Activated CD4-positive, alpha-beta T cell treated with anti-CD3 and anti-CD28 coated beads for 48 hours (primary cell): ENCODE results near the gene PARP11.

ENCODE experiments used
- DNase-seq: peaks from one replicate; pipeline ENCODE4 v3.0.0-alpha.2; 2020

PARP11 gene

GRCh38 chr12:3872800-3873636 lies at the start of gene PARP11:
TSS of gene PARP11 (minus strand) at chr12:3873399. CDS start at chr12:3873229, 170 bp downstream.
- peak; percentile 99 for DNase-seq

- no peak for DNase-seq
Measured at GRCh38 chr12:3922033-3922432, 48.8 kb upstream of the PARP11 start.

- no peak for DNase-seq
Measured at GRCh38 chr12:3921526-3921925, 48.3 kb upstream of the PARP11 start.

- no peak for DNase-seq
Measured at GRCh38 chr12:3921151-3921471, 47.9 kb upstream of the PARP11 start.

GRCh38 chr12:3920351-3921150 lies 47.4 kb upstream of the PARP11 start:
- DNase-seq, result no peak

- DNase-seq, result peak; percentile 34
Measured at GRCh38 chr12:3913278-3913677, 40.1 kb upstream of the PARP11 start.

- DNase-seq, result no peak
Measured at GRCh38 chr12:3912863-3913262, 39.7 kb upstream of the PARP11 start.

- DNase-seq, result no peak
Measured at GRCh38 chr12:3911409-3911808, 38.2 kb upstream of the PARP11 start.

- peak; percentile 13 for DNase-seq
Measured at GRCh38 chr12:3905664-3906063, 32.5 kb upstream of the PARP11 start.

GRCh38 chr12:3904999-3905398 lies 31.8 kb upstream of the PARP11 start:
- no peak for DNase-seq

- DNase-seq, result no peak
Measured at GRCh38 chr12:3902921-3903320, 29.7 kb upstream of the PARP11 start.

GRCh38 chr12:3901116-3901515 lies 27.9 kb upstream of the PARP11 start:
- DNase-seq, result no peak

- no peak for DNase-seq
Measured at GRCh38 chr12:3898756-3899155, 25.6 kb upstream of the PARP11 start.

- DNase-seq, result no peak
Measured at GRCh38 chr12:3897371-3897971, 24.3 kb upstream of the PARP11 start.

GRCh38 chr12:3896801-3897351 lies 23.7 kb upstream of the PARP11 start:
- no peak for DNase-seq

- no peak for DNase-seq
Measured at GRCh38 chr12:3896356-3896755, 23.2 kb upstream of the PARP11 start.

- no peak for DNase-seq
Measured at GRCh38 chr12:3892631-3893030, 19.4 kb upstream of the PARP11 start.

- no peak for DNase-seq
Measured at GRCh38 chr12:3891201-3891600, 18.0 kb upstream of the PARP11 start.

- DNase-seq, result no peak
Measured at GRCh38 chr12:3888659-3889058, 15.5 kb upstream of the PARP11 start.

- DNase-seq, result peak; percentile 34
Measured at GRCh38 chr12:3885277-3886094, 12.3 kb upstream of the PARP11 start.

GRCh38 chr12:3884671-3885070 lies 11.5 kb upstream of the PARP11 start:
- no peak for DNase-seq

GRCh38 chr12:3882896-3883564 lies 9.8 kb upstream of the PARP11 start:
- no peak for DNase-seq
